HG02938 (cell line): Measurements from ENCODE around the gene IL12RB2.

Experiments used
- ATAC-seq: cut with Tn5 transposase; IDR thresholded peaks from one replicate; pipeline ENCODE4 v1.9.1; 2021; ENCODE audit warnings: mild to moderate bottlenecking, moderate library complexity; ENCODE audit not compliant: unreplicated experiment

The IL12RB2 gene

DNA sequence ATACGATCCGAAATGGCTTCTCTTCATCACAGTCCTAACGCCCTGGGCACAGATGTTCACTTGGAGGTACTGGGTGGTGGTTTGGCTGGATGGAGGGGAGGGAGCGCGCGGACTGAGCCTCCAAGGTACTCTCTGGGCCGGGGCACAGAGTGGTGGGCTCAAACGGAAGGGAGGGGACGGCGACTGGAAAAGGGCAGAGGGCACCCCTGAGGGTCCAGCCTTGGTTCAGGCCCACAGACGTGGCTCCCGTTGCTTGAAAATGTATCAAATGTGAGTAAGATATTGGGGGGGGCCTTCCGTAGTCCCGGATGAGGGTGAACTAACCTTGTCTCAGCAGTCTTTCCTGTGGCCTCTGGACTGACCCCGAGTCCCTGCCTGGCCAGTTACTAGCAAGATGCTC lies 463 bp downstream of the IL12RB2 start:
- peak; percentile 28 for ATAC-seq

DNA sequence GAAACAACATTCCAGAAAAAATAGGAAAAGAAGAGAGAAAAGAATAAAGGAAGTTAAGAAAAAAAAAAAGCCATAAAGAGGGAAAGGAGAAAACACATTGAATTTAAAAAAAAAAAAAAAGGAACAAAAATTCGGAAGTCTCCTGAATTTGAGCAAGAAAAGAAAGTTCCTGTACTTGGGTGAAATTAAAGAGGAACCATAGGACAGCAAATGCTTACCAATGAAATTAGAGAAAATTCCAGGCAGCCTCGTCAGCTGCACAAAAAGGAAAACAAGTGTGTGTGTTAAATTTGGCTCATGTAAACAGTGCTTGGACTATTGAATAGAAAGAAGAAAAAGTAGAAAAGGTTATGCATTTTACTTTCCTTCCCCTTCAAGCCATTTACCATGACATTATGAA lies 4.9 kb downstream of the IL12RB2 start:
- ATAC-seq, result no peak

DNA sequence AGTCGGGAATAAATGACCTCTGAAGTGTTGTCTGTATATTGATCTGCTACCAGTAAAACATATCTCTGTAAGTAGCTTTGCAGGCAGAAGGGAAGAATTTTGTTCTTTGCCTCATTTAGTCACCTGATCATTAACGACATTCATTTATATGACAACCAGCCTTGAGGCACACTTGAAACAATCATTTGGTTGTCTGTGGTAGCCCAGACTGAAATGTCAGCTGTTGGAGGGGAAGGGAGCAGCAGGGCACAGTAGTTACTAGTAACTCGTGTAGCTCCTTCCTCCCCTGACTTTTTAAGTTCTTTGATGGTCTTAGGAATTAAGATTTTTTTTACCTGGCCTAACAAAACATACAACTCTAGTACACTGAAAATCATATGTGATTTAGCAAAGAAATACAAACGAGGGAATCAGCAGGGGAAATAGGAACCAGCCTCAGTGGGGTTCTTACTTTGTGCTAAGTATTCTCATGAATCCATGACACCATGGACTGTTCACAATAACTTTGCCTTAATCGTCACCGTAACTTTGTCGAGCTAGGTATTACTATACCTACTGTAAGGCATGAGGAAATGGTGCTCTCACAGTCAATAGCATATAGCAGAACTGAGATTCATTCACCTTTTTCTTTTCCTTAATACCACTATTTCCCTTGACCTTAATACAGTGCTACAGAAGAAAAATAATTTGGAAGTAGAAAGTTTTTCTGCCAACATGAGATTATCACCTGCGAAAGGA lies 6.4 kb downstream of the IL12RB2 start:
- no peak for ATAC-seq

DNA sequence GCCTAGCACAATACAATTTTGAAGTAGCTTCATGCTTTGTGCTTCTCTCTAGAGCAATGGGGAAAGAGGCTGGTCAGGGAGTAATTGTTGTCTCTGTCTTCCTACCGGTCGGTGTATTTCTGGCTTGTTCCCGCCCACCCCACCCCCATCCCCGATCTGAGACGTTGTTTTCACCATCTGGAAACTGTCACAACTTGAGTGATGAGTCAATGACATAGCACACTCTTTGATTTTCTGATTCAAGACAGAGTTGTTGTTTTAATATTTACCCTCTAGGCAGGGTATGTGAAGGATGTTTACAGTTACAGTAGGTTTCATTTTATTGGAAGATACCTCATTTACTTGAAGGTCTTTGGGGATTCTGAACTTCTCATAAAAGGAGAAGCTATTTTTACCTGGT lies 7.0 kb downstream of the IL12RB2 start:
- ATAC-seq, result no peak

- ATAC-seq, result no peak
Measured at GRCh38 chr1:67316180-67316902, 8.7 kb downstream of the IL12RB2 start.

DNA sequence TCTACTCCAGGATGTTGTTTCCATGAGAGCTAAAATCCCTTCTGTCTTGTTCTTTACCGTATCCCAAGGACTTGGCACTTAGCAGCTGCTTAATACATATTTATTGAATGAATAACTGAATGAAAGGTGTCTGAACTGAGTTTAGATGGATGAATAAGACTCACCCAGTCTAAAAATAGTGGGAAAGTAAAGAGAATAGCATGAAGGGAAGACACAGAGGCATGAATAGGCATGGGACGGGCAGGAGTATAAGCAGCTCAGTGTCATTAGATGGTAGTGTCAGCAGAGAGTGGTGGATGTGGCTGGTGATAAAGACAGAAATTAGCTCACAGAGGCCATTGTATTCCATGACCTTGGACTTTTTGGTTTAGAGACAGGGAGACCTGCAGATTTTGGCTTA lies 9.2 kb downstream of the IL12RB2 start:
- ATAC-seq, result no peak

GRCh38 chr1:67317803-67318202 lies 10.1 kb downstream of the IL12RB2 start:
- no peak for ATAC-seq

- ATAC-seq, result no peak
Measured at GRCh38 chr1:67322442-67322841, 14.8 kb downstream of the IL12RB2 start.

DNA sequence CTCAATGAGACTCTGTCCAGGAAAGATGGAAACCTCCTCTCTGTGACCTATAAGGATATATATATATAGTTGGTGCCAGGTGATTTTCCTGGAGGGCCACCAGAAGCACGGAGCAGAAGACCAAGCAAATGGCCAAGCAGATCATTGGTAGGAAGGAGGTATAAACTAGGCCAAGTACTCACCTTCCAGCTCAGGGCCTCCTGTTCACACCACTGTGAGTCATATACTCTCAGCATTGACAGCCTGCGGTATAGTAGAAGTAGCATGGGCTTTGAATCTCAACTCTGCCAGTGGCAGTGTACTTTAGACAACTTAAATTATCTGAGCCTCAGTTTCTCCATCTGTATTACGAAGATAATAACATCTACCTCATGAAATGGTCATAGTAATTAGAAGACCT lies 15.4 kb downstream of the IL12RB2 start:
- ATAC-seq, result no peak

- no peak for ATAC-seq
Measured at GRCh38 chr1:67324068-67324467, 16.4 kb downstream of the IL12RB2 start.

GRCh38 chr1:67327864-67328466 lies 20.3 kb downstream of the IL12RB2 start:
- no peak for ATAC-seq

GRCh38 chr1:67332653-67333529 lies 25.2 kb downstream of the IL12RB2 start:
- ATAC-seq, result peak; percentile 95

- ATAC-seq, result no peak
Measured at GRCh38 chr1:67333603-67334002, 25.9 kb downstream of the IL12RB2 start.

DNA sequence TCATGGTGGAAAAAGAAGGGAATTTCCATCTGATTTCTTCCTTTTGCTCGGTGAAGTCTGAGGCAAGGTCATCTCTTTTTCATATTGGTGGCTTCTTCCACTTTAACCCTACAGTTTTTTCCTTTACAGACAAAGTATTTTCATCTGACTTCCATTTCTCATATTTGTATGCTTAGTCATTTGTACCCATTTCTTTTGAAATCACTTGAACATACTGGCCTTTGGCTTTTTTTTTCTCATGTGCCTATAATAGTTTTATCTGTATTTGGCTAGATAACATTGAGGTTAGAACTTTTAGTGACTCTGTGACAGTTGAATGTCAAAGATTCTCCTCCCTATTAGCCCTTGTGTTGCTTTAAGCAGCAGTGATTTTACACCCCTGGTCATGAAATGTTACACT lies 27.7 kb downstream of the IL12RB2 start:
- ATAC-seq, result no peak

- ATAC-seq, result no peak
Measured at GRCh38 chr1:67336157-67336556, 28.5 kb downstream of the IL12RB2 start.

DNA sequence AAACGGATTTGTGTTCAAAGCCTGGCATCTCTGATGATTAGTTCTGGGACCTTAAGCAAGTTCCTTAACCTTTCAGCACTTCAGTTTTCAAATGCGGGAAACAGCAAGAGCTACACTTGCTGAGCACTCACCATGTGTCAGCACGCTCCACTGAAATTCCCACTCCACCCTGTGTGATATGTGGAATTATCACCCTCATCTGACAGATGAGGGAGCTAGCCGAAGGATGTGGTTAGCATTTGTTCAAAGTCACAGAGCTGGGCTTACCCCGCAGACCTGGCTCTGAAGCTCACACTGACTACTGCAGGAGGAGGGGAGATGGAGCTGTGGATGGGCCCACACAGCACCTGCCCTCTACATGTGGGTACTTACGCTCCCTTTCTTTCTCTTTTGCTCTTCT lies 29.1 kb downstream of the IL12RB2 start:
- ATAC-seq, result no peak

DNA sequence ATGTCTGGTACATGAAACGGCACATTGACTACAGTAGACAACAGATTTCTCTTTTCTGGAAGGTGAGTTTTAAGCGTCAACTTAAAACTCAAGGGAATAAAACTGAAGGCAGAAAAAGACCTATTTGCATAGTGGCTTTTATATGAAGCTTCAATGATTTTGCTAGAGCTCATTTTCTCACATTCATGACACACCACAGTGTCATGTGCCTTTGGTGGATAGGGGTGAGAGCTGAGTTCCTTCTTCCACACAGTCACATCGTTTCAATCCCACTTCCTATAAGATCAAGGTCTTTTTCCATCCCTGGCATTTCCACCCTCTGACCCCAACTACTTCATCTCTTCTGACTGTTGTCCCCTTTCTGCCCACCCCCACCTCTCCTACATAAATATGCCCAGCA lies 31.0 kb downstream of the IL12RB2 start:
- ATAC-seq, result peak; percentile 27

- ATAC-seq, result peak; percentile 42
Measured at GRCh38 chr1:67339623-67340343, 32.1 kb downstream of the IL12RB2 start.

DNA sequence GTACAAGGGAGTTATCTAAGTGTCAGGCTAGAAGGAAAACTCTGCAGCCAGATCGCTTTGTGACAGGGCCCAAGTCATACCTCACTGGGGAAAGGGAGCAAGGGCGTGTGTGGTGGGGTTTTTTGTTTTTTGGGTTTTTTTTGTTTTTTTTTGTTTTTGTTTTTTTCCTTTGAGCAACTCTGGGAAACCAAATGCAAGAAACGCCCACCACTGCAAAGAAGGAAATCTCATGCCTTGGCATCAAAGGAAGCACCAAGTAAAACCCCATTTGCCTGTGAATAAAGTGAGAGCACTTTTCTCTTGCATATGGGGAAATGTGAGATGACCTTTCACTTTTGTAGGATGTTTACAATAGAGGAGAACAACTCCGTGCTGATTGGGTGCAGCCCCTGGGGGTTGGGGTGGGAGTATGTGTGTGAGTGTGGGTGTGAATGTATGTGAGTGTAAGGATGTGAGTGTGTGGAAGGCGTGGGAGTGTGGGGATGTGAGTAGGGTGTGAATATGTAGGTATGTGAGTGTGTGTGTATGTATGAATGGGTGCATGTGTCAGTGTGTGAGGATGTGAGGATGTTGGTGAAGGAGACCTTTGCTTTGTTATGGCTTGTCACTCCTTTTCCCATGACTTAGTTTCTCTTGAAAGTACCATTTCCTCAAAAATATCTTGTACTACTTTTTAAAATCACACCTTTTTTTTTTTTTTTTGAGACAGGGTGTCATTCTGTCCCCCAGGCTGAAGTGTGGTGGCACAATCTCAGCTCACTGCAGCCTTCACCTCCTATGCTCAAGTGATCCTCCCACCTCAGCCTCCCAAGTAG lies 34.6 kb downstream of the IL12RB2 start:
- ATAC-seq, result no peak

DNA sequence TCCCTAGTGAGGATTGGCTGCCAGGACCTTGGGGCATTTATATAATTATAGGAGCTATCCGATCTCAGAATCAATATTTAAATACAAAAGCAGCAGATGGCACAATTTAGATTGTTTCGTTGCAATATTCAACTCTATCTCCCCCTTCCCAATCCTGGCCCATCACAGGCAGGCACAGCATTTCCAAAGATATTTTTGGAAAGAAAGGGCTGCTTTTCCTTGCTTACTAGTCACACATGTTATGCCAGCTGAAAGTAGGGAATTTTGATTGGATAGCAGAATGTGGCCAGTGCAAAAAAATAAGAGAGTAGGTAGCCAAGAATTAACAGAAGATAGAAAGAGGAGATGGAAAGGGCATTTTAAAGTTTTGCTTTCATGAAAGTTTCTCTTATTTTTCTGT lies 37.9 kb downstream of the IL12RB2 start:
- ATAC-seq, result no peak
